ENCODE measurements around the gene GAMT.

GAMT gene

GRCh38 chr19:1400281-1401137 lies 833 bp downstream of the GAMT start:
- DNase-seq (ENCODE audit: low read depth): no peak

GRCh38 chr19:1399745-1400144 lies 1.6 kb downstream of the GAMT start:
- DNase-seq (ENCODE audit: low read depth): no peak

- DNase-seq (ENCODE audit: low read depth): no peak
Measured at GRCh38 chr19:1399079-1399478, 2.3 kb downstream of the GAMT start.

- DNase-seq (ENCODE audit: low read depth): no peak
Measured at GRCh38 chr19:1397838-1398237, 3.5 kb downstream of the GAMT start.

- no peak for DNase-seq (ENCODE audit: low read depth)
Measured at GRCh38 chr19:1396768-1397679, 4.3 kb downstream of the GAMT start.

- no peak for DNase-seq (ENCODE audit: low read depth)
Measured at GRCh38 chr19:1396019-1396767, 5.1 kb downstream of the GAMT start.

- DNase-seq (ENCODE audit: low read depth): no peak
Measured at GRCh38 chr19:1395194-1396018, 5.9 kb downstream of the GAMT start.

GRCh38 chr19:1394252-1395193 lies 6.8 kb downstream of the GAMT start:
- no peak for DNase-seq (ENCODE audit: low read depth)

GRCh38 chr19:1393841-1394240 lies 7.5 kb downstream of the GAMT start:
- DNase-seq (ENCODE audit: low read depth): no peak

GRCh38 chr19:1392939-1393530 lies 8.3 kb downstream of the GAMT start:
- DNase-seq (ENCODE audit: low read depth): no peak

GRCh38 chr19:1392407-1392806 lies 8.9 kb downstream of the GAMT start:
- no peak for DNase-seq (ENCODE audit: low read depth)

- no peak for DNase-seq (ENCODE audit: low read depth)
Measured at GRCh38 chr19:1390890-1391423, 10.4 kb downstream of the GAMT start.

- DNase-seq (ENCODE audit: low read depth): no peak
Measured at GRCh38 chr19:1389033-1389940, 12.1 kb downstream of the GAMT start.

GRCh38 chr19:1388637-1389026 lies 12.7 kb downstream of the GAMT start:
- no peak for DNase-seq (ENCODE audit: low read depth)

- DNase-seq (ENCODE audit: low read depth): no peak
Measured at GRCh38 chr19:1387684-1388636, 13.4 kb downstream of the GAMT start.

GRCh38 chr19:1386945-1387683 lies 14.2 kb downstream of the GAMT start:
- DNase-seq (ENCODE audit: low read depth): no peak

GRCh38 chr19:1385816-1386215 lies 15.5 kb downstream of the GAMT start:
- DNase-seq (ENCODE audit: low read depth): no peak

Data from GM04504 (cell line).